ENCODE measurements around the gene YTHDF2. TPM values are rescaled to one million over a fixed set of nuclear protein-coding genes. Genes with fewer than 3 reads are reported as not detected.
"Not testable (repeated sequence)": the region's sequence is repeated elsewhere in the genome, so short reads cannot be mapped to it uniquely, and the experiment has no call there.

The YTHDF2 gene
- total RNA-seq (53.7 and 62.8 TPM in 2 replicates), polyA plus RNA-seq (84.0 and 88.1 TPM in 2 replicates)

DNA sequence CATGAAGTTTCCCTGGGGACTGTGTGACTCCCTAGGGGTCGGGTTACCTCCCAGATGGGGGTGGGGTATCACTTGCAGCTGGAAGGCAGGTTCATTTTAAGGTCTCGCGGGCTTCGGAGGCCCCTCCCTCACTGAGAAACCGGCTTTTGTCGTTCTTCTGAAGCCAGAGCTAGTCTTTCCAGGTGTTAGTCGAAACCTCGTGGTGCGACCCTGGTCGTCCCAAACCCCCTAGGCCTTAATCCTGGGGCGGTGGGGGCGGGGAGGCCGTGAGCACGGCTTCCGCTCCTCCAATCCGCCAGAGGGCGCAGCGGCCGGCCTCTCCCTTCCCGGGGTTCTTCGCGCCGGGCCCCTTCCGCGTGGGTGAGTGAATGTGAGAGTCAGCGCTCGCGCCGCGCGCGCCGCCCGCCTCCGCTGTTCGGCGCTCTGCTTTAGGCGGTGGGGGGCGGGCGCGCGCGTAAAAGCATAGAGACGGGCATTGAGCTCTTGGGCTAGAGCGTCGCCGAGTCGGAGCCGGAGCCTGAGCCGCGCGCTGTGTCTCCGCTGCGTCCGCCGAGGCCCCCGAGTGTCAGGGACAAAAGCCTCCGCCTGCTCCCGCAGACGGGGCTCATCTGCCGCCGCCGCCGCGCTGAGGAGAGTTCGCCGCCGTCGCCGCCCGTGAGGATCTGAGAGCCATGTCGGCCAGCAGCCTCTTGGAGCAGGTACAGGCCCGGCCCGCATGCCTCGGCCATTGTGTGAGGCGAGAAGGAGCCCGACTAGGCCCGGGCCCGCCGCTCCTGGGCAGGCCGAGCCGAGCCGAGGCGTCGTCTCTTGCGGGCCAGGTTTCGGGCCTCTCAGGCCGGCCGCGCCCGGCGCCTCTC, at the start of gene YTHDF2:
TSS of gene YTHDF2 (plus strand) at position 491 of the 857 bp plus-strand sequence. CDS start at position 672, 181 bp downstream.
- Histone ChIP-seq H3K9me3 (ENCODE audit: low read depth) (no peaks in the 10 kb centered on the region), H3K4me1 (ENCODE audit: low read depth) (peaks cover 21% of the 10 kb centered on the region), H3K27ac (peak within 1 kb of the TSS; percentile 99), H3K36me3 (peaks cover 27% of the 10 kb centered on the region), H3K27me3 (no peaks in the 10 kb centered on the region), H3K4me3 (peak within 1 kb of the TSS; percentile 91)
- DNase-seq (ENCODE audit: low read depth in 1 of 2, low spot score in 1 of 2) = peak; percentile 99
- peak; percentile 86 for TF ChIP-seq CTCF (IDR thresholded peaks at IDR 0.05; ENCODE audit: low read depth, low read length)

- not testable (repeated sequence) for H3K9me3 ChIP-seq (ENCODE audit: low read depth); H3K27me3 ChIP-seq; H3K4me1 ChIP-seq (ENCODE audit: low read depth); H3K4me3 ChIP-seq; H3K27ac ChIP-seq; DNase-seq (ENCODE audit: low read depth in 1 of 2, low spot score in 1 of 2)
- peaks cover 12% of the 10 kb centered on the region for H3K36me3 ChIP-seq
These were observed 45.1 kb upstream of the YTHDF2 start for GRCh38 chr1:28691627-28692026.

GRCh38 chr1:28703629-28704028, 33.1 kb upstream of the YTHDF2 start:
- peaks cover 21% of the 10 kb centered on the region for H3K36me3 ChIP-seq
- no peak for TF ChIP-seq CTCF (IDR thresholded peaks at IDR 0.05; ENCODE audit: low read depth, low read length)
- DNase-seq (ENCODE audit: low read depth in 1 of 2, low spot score in 1 of 2) = no peak

DNA sequence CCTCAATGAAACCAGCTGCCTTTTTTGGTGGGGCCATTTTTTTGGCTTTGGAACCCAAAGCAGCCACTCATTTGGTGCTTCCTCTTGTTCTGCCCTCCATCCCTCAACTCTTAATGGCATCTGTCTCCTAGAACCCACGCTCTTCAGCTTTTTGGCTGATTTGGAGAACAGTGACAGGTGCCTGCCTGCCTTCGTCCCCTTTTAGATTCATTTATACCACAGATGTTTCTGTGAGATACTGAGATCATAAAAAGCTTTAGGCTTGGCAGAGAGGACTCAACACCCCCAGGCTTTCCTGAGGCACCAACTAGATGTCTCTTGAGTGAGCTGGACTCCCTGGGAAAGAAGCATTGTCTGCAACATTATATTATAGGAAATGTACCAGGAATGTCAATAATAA, 20.4 kb upstream of the YTHDF2 start:
- H3K4me1 ChIP-seq (ENCODE audit: low read depth) = no peaks in the 10 kb centered on the region
- TF ChIP-seq CTCF (IDR thresholded peaks at IDR 0.05; ENCODE audit: low read depth, low read length) = no peak
- no peak for DNase-seq (ENCODE audit: low read depth in 1 of 2, low spot score in 1 of 2)
- H3K36me3 ChIP-seq = peaks cover 16% of the 10 kb centered on the region
- H3K9me3 ChIP-seq (ENCODE audit: low read depth) = no peaks in the 10 kb centered on the region
- no peak overlapping the region for H3K4me3 ChIP-seq
- H3K27me3 ChIP-seq = no peaks in the 10 kb centered on the region
- no peak overlapping the region for H3K27ac ChIP-seq

More at GRCh38 chr1:28703629-28704028, 33.1 kb upstream of the YTHDF2 start:
- H3K4me1 ChIP-seq (ENCODE audit: low read depth) = no peaks in the 10 kb centered on the region
- no peaks in the 10 kb centered on the region for H3K9me3 ChIP-seq (ENCODE audit: low read depth)
- no peaks in the 10 kb centered on the region for H3K27me3 ChIP-seq
- no peak overlapping the region for H3K4me3 ChIP-seq
- no peak overlapping the region for H3K27ac ChIP-seq

- no peak for DNase-seq (ENCODE audit: low read depth in 1 of 2, low spot score in 1 of 2)
- Histone ChIP-seq H3K4me3 (no peak overlapping the region), H3K9me3 (ENCODE audit: low read depth) (no peaks in the 10 kb centered on the region), H3K27me3 (no peaks in the 10 kb centered on the region), H3K4me1 (ENCODE audit: low read depth) (no peaks in the 10 kb centered on the region), H3K36me3 (peaks cover 12% of the 10 kb centered on the region), H3K27ac (no peak overlapping the region)
- TF ChIP-seq CTCF (IDR thresholded peaks at IDR 0.05; ENCODE audit: low read depth, low read length) = no peak
These were observed 18.6 kb upstream of the YTHDF2 start for GRCh38 chr1:28718166-28718565.

Data from cardiac muscle cell (in vitro differentiated cells and primary cell).